ENCODE results near the gene SLC25A11.
A peak's percentile ranks its signal among the peaks of the same experiment; 100 is the strongest.

The SLC25A11 gene, protein sequence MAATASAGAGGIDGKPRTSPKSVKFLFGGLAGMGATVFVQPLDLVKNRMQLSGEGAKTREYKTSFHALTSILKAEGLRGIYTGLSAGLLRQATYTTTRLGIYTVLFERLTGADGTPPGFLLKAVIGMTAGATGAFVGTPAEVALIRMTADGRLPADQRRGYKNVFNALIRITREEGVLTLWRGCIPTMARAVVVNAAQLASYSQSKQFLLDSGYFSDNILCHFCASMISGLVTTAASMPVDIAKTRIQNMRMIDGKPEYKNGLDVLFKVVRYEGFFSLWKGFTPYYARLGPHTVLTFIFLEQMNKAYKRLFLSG

DNA sequence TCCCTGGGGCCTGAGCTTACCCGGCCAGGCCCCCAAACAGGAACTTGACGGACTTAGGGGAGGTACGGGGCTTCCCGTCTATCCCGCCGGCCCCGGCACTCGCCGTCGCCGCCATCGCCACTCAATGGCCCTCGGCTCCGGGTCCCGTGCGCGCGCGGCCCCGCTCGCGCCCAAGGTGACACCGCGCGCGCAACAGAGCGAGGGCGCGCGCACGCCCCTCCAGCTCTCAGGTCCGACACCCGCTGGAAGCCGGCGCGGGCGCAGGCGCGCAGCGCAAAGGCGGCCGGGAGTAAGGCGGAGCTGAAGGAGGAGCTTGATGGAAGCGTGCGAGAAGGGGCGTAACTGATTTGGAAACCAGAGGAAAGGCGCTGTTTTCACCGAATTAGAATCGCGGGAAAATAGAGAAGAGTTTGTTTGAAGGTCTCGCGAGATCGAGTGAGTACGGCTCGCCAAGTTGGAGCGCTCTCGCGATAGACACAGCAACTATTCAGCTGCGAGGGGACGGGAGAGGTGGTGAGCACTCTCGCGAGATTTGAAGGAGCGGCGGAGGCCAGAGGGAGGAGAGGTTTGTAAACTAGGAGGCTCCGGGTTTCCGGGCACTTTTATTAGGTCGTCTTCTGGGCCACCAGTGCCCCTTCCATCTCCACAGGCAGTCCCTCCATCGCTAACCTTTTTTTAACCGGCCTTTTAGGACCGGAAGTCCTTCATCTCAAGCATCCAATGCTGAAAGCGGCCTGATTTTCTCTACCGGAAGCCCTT lies at the start of gene SLC25A11, which contains the start of gene RNF167:
Gene SLC25A11, minus strand, starts transcription at position 251 of the 759 bp plus-strand sequence. Its CDS starts 136 bp downstream, at position 115.
Gene RNF167, plus strand, starts transcription at position 473 of the 759 bp plus-strand sequence. CDS start 642 bp downstream, outside the sequence.
- peak; percentile 96 to 97 for DNase-seq

DNA sequence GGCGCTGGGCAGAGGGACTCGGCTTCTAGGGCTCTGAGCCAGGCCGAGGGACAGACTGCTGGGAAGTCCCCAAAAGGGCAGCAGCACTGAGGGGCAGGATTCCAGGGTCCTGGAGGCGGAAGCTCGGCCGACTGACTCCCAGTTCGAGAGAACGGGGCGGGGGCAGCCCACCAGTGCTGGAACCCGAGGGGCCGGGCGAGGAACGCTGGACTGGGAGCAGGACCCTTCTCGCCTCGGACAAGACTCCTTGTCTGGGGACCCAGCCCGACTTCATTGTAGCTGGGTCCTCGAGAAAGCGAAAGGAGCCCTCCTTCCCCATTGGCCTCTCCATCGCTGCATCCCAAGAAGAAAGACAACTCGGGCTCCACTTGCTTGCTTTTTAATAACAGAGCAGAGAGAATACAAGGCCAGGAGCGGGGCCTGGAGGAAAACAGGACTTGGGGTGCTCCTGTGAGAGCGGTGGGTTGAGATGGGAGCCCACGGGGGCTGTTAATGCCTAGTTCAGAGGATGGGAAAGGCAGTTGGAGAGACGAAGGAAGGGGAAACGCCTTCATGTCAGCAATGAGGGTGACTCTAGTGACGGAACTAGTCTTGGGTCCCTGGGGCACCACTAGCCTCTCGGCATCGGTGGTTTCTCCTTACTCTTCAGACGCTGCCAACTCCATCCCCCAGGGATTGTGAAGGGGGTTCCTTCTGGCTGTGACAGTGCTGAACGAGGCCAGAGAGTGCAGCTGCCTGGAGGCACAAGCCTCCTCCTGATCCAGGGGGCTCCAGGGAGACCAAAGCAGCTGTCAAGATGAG lies 48.1 kb upstream of the SLC25A11 start:
- no peak for DNase-seq

DNA sequence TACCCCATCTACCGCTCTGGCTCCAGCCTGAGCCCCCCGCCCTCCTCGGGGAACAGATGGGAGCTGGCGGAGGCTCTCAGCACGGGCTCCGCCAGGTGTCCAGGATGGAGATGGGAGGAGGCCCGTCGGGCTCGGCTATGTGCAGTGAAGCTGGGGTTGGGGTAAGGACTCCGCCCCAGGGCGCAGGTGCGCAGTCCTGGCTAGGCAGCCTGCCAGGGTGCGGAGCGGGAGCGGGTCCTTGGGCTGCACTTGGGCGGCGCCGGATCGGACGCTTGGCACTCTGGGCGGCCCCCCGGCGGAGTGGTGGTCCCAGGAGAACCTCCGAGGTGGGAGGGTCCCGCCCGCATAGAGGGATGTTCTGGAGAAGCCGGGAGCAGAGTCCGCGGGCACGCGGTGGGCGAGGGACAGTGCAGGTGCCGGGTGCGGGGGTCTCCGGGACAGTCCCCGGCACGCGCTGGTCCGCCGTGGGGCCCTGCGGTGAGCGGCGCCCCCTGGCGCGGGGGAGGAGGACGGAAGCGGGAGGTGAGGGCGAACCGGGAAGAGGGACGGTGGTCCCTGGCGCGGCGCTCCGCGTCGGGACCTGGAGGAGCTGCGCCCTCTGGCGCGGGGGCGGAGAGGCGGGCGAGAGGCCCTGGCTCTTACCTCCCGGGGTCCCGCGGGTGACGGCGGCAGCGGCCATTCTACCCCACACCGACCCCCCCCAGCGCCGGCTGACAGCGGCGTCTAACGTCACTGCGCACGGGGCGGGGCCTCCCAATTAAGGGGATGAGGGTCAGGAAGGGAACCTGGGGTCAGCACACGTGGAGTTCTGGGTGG lies 47.3 kb upstream of the SLC25A11 start, which contains the start of gene CAMTA2:
Gene CAMTA2, minus strand, starts transcription at position 725 of the 816 bp plus-strand sequence. CDS start 1,453 bp downstream, outside the sequence.
- peak; percentile 63 to 86 for DNase-seq

DNA sequence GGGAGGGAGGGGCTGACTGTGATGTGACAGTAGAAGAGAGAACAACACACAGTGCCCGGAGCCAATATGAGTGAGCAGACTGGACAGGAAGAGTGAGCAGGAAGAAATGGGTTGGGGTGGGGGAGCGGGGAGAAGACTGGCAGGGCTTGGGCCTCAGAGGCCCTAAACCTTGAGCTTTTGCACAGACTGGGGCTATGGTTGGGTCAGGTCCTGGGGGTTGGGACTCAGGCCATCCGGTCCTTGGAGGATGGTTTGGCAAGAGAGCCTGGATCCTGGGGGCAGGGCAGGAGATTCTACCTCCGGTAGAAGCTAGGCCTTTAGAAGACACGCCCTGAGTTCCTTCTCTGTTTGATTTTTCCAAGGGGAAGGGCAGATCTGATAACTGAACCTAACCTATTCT lies 46.6 kb upstream of the SLC25A11 start:
- DNase-seq = no peak

DNA sequence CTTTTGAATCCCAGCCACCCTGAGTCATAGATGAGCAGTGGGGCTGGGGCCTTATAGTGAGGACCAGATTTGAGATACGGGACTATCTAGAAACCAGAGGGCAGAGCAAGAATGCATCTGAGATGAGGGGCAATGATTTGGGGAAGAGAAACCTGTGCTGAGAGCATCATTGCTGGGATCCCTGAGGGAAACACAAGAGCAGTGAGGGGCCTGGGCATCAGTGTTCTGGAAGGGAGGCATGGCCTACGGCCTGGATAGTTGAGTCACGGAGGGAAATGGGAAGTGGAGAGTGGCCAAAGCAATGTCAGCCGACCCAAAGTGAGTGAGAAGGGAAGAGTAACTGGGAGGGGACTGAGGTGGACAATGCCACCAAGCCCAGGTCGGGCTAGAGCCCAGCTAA lies 42.5 kb upstream of the SLC25A11 start:
- no peak for DNase-seq

DNA sequence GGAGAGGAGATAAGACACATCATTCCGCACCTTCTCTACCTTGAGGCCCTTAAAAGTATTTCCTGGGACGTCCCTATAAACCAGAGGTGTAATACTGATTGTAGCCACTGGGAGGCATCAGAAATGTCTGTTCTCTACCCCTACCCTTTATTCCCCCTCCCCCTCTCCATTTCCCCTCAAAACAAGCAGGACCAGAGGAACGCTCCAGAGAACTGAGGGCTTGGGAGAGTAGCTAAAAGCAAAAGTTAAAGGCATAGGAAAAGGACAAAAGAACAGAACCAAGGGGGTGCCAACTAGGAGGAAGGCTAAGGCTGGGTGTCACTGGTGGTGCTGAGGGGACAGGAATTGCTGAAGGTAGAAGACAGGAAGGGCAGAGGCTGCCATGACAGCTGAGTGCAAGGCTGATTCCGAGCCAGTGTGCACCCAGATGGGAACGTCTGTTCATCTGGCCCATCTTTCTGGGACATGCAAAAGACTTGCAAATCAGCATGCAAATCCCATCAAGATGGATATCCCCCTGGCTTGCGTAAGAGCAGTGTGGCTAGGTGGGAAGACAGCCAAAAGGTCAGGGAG lies 40.9 kb upstream of the SLC25A11 start:
- peak; percentile 90 to 92 for DNase-seq

DNA sequence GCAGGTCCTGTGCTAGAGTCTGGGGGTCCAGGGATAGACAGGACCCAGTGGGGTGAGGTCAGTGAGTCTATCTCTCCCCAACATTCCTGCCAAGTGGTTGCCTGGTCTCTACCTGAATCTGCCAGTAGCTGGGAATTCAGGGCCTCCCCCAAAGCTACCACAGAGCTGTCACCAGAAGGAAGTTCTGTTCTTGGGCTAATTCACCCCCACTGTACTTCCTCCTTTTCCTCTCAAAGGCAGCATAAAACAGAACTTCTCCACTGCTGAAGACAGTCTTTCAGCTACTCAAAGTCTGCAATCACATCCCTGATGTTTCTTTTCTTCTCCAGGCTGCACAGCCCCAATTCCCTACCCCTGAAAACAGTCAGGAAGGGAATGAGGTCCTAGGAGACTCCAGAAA lies 38.9 kb upstream of the SLC25A11 start:
- no peak for DNase-seq

DNA sequence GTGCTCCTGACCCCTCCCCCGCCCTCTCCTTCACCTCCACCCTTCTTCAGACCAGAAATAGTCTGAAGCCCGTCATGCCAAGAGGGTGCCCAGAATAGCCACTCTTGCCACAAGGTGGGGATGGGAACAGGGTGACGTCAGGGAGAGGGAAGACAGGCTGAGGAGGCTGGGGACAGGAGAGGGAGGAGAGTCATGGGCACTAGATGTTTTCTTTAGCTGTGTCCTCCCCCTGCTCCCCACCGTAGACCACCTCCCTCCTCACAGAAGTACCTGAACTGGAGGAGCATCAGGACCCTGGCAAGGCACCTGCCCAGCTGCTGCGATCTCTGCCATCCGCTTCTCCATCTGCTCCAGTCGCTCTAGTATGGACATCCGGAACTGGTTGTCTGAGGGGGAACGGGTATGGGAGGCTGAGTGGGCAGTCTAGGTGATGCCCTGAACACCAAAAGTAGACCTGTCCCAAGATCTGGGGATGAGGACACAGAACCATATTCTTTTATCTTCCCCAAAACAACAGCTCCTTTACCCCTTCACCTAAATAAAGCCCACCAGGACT lies 34.3 kb upstream of the SLC25A11 start:
- DNase-seq = no peak

DNA sequence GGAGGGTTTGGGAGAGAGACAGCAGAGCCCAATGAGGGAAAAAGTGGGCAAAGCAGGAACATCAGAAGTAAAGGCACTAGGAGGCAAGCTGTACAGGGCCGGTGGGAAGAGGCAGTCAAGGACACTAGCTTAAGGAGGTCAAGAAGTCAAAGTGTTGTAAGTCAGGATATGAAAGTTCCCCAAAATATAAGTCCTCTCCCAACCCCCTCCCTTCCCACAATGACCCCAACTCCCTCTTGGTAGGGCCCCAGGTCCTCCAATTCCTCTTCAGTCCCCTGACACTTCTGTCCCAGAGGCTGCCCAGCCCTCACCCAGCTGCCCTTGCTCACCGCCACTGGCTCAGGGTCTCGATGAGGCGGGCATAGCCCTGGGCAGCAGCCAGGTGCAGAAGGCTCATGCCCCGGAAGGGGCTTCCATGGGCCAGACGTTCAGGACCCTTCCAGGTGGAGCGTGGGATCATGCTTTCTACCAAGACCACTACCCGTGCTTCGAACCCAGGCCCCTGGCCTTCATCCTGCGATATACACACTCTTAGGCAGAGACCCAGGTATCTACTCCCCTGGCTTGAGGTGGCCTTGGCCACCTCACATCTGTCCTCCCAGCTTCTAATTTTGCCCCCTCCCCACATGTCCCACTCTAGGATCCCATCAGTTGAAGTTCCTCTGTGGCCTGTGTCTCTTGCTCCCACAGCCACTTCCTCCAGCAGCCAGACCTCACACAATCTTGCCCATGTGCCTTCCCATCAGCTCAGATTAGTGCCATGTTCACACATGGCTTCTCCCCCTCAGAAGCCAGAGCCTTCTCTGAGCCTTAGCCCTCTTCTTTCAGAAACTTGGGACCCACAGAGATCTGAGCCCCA lies 33.6 kb upstream of the SLC25A11 start:
- no peak for DNase-seq

DNA sequence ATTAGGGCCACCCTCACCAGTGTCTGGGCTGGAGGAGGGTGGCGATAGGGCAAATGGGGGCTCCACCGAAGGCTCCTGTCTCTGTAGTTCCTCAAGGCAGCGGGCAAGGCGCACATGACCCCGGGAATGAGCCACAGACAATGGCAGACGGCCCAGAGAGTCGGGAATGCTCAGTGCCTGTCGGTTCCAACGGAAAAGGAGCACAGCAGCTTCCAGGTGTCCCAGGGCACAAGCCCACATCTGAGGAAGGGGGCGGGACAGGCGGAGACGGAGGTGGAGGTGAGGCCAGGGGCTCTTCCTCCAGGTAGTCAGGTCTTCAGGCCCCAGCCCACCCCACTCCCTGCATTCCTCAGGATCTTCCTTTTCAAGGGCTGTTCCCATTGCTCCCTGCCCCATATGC lies 32.9 kb upstream of the SLC25A11 start:
- no peak for DNase-seq

DNA sequence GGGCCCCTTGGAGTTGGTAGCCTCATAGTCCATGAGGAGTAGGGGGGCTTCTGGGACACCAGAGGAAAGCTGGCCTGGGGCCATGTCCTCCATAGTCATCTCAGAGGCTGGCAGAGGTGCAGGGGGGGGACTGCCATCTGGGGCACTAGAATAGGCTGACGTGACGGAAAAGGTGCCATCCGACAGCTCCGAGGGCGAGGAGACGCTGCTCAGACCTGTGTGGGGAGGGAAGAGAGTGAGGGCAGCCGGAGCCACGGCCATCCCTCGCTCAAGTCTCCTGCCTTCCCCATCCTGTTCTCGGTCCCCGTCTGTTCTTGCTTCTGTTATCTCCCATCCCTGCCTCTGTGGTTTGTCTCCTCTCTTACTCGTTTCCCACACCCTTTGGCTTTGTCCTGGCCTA lies 32.5 kb upstream of the SLC25A11 start:
- no peak for DNase-seq

DNA sequence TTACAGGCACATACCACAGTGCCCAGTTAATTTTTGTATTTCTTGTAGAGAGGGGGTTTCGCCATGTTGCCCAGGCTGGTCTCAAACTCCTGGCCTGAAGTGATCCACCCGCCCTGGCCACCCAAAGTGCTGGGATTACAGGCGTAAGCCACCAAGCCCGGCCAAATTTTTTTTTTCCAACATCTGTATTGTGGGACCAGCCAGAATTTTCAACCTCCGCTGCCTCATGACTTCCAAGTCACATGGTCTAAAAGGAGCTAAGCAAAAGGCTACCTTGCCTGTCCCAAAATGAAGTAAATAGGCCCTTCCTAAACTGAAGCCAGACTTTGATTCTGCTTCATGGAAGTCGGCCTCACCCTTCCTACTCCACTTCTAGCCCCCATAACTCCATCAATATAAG lies 32.0 kb upstream of the SLC25A11 start:
- no peak for DNase-seq

DNA sequence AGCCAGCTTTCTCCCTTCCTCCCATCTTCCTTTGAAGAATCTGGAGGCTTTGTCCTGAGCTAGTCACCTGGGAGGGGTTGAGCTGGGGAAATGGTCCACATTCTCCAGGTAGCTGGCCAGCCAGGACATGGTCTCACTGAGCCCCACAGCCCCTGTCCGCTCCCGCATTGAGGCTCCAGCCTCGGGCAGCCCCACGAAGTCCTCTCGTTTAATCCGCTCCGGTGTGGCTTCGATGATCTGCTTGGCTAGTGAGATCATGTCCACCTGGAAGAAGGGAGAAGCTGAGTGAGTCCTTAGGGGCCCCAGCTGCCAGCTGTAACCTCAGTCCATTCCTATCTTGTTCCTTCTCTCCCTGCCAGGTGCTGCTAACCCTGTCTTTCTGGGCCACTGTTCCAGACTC lies 30.4 kb upstream of the SLC25A11 start:
- no peak for DNase-seq

DNA sequence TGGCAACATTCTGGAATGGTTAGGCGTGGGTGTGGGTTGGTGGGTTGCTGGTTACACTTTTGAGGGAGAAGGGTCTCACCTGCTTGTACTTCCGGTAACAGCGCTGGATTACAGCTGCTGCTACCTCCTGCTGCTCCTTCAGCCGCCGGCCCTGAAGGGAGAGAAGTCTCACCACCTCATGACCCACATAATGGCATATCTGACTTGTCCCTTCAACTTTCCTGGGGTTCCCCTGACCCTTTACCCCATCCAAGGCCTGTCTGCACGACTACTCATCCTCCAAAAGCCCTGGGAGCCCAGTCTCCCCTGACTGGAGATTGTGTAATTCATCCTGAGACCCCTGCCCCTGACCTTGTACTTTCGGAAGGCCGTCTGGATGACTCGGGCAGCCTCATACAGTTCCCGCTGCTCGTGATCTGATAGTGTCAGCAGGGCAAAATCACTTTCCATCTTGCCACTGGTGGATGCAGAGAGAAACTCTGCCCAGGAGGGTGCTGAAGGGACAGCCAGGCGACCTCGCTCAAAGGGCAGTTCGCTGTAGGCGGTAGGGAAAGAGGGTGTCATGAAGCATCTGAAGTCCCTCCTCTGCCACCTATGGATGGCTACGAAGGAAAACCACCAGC lies 29.8 kb upstream of the SLC25A11 start:
- no peak for DNase-seq

DNA sequence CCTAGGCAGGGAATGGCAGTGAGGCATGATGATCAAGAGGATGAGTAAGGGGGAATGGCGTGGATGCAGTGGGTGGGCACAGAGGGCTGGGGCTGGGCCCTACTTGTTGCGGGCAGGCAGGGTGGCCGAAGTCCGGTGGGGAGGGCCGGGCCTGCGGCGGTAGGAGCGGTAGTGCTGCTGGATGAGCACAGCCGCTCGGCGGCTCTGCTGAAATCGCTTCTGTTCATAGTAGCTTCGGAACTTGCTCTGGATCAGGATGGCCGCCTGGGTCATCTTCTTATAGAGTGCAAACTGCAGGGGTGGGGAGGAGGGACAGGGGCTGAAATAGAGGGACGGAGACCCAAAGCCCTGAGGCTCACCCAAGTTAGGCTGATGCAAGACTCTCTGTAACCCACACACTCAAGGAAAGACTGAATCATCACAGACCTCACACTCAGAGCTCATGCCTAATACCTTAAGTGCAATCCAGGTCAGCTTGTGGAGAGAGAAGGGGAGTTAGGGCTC lies 29.3 kb upstream of the SLC25A11 start:
- no peak for DNase-seq

DNA sequence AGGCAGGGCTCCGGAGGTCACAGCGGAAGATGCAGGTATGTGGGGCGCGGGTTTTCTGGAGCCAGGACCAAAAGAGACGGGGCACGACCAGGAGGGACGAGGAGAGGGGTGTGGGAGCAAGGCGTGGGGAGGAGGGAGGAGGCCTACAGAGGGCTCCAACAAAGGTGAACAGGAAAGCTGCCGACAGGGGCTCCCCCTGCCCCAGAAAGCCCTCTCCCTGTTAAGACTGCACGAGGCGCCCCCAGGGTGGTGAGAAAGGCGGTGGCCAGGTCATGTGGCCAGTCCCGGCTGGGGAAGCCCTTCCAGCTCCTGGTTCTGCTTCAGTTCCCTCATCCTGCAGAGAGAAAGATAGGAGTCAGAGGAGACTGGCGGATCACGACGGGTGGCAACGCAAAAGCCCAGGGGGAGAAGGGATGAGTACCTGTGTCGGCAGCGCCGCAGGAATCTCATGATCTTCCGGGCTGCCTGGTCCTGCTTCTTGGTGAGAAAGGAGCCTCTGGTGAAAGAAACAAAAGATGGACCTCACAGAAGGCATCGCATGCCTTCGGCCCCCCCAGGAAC lies 28.7 kb upstream of the SLC25A11 start:
- DNase-seq = peak in 1 of 2 experiments; percentile 54

DNA sequence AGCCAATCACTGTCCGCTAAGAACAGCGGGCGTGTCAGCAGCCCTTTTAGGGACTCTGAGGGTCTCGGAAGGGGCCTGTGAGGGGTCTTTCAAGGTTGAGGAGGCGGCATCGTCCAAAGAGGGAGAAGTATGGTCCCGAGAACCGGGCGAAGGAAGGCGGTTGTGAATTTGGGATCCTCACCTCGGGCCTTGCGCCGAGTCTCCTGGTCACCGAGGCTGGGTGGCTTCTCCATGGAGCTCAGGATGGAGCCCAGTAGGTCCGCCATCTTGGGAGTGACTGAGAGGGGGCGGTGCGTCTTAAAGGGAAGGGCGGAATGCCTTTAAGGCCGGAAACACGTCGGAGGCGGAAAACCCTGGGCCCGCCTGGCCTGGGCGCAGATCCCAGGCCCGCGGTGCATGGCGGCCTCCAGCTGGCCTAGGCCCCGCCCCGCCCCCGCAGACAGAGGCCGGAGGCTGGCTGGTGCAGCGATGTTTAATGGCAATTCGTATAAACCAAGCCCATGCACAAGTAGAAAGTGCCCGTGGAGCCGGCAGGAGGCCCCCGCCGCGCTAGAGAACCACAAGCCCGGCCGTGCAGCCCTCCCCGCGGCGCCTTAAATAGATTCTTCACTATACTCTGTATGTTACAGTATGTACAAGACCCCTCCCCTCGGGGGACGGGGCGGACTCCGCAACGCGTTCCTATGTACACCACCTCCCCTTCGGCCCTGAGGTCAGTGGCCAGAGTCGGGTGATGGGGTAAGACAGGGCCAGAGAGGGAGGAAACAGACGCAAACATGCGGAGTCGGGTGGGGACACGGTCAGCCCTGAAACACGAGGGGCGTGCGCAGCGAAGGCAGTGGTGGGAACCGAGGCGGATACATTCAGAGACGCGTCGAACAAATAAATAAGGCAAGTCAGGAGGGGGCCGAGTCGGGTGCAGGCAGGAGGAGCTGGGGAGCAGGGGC lies 28.0 kb upstream of the SLC25A11 start, which contains the start of gene SPAG7:
Gene SPAG7, minus strand, starts transcription at position 279 of the 947 bp plus-strand sequence. Its CDS starts 13 bp downstream, at position 266.
- peak; percentile 80 to 92 for DNase-seq

Data from NCI-H526 (cell line).